Kidney epithelial cell (primary cell): ENCODE measurements around the gene RAD51C. TPM values are rescaled to one million over a fixed set of nuclear protein-coding genes. Genes with fewer than 3 reads are reported as not detected.
A peak's percentile ranks its signal among the peaks of the same experiment; 100 is the strongest.
"Not testable (repeated sequence)": the region's sequence is repeated elsewhere in the genome, so short reads cannot be mapped to it uniquely, and the experiment has no call there.

Experiments used
- DNase-seq: peaks from one replicate; pipeline ENCODE4 v3.0.0-alpha.2; 2010; ENCODE audit warnings: low read depth
- H3K27me3 ChIP-seq: 2 replicates; pipeline ENCODE4 v1.6.0; 2011; ENCODE audit warnings: low read length; ENCODE audit not compliant: control insufficient read depth, insufficient read depth
- H3K36me3 ChIP-seq: 2 replicates; pipeline ENCODE4 v1.5.1; 2011; ENCODE audit warnings: low read length; ENCODE audit not compliant: control insufficient read depth, insufficient read depth
- H3K4me3 ChIP-seq: 2 replicates; pipeline ENCODE4 v1.5.1; 2011; ENCODE audit warnings: low read depth, mild to moderate bottlenecking, control low read depth, low read length
- CTCF ChIP-seq: IDR thresholded peaks from 2 replicates; pipeline ENCODE4 v1.5.1; 2011; ENCODE audit warnings: mild to moderate bottlenecking, moderate library complexity, low read length, control low read depth, inconsistent platforms; ENCODE audit not compliant: insufficient read depth, poor library complexity, severe bottlenecking
- total RNA-seq: library from RNA; depleted of rRNA; stranded (reverse); fragments of >200 nt; gene quantifications from 2 replicates; pipeline ENCODE4 v1.2.3, GENCODE V29; 2015

RAD51C gene
- total RNA-seq, 1 donor from 2014 or later = 26.9 TPM

DNA sequence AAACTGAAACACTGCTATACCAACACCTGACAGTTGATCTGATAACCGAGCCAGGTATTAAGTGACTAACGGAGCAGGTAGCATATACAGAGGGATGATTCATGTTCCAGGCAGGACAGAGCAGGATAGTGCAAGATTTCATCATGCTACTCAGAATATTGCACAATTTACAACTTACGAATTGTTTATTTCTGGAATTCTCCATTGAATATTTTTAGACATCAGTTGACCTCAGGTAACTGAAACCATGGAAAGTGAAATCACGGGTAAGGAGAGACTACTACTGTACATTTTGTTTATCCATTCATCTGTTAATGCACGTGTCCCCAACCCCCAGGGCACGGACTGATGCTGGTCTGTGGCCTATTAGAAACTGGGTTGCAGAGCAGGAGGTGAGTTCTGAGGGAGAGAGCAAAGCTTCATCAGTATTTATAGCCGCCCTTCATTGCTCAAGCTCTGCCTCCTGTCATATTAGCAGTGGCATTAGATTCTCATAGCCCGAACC, 48.8 kb downstream of the RAD51C start:
- Histone ChIP-seq H3K4me3 (no peak overlapping the region), H3K36me3 (no peaks in the 10 kb centered on the region), H3K27me3 (no peaks in the 10 kb centered on the region)
- no peak for TF ChIP-seq CTCF
- no peak for DNase-seq

GRCh38 chr17:58747674-58748073, 55.3 kb downstream of the RAD51C start:
- no peaks in the 10 kb centered on the region for H3K36me3 ChIP-seq
- H3K4me3 ChIP-seq = no peak overlapping the region
- DNase-seq = no peak
- H3K27me3 ChIP-seq = no peaks in the 10 kb centered on the region
- no peak for TF ChIP-seq CTCF

DNA sequence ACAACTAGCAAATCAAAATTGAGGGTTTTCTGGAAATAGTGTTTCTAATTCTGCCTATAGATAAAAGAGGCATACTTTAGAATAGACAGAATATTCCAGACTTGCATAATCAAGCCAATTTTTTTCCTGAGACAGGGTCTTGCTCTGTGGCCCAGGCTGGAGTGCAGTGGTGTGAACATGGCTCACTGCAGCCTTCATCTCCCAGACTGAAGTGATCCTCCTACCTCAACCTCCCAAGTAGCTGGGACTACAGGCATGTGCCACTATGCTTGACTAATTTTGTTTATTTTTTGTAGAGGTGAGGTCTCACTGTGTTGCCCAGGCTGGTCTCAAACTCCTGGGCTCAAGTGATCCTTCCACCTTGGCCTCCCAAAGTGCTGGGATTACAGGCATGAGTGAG, 57.2 kb downstream of the RAD51C start:
- not testable (repeated sequence) for H3K27me3 ChIP-seq

DNA sequence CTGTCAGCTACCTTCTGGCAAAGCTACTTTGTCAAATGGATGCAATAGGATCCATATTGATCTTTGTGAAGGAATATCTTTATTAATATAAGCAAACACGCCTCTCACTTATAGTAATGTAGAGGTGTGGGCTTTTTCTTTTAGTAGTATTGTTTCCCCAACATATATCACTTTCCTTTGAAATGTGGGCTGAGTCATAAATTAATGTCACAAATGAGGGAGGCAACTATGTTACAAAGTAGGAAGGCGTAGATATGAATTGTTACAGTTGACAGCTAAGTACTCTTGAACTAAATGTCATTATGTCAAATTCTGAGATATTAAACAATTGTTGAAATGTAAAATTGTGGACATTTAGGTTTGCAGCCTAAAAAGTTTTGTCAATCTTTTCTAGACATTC, 60.6 kb downstream of the RAD51C start:
- Histone ChIP-seq H3K36me3 (no peaks in the 10 kb centered on the region), H3K4me3 (no peak overlapping the region), H3K27me3 (peaks cover 3% of the 10 kb centered on the region)
- no peak for DNase-seq
- TF ChIP-seq CTCF = no peak

More for the DNA sequence above, 57.2 kb downstream of the RAD51C start:
- not testable (repeated sequence) for H3K4me3 ChIP-seq, H3K36me3 ChIP-seq, DNase-seq

DNA sequence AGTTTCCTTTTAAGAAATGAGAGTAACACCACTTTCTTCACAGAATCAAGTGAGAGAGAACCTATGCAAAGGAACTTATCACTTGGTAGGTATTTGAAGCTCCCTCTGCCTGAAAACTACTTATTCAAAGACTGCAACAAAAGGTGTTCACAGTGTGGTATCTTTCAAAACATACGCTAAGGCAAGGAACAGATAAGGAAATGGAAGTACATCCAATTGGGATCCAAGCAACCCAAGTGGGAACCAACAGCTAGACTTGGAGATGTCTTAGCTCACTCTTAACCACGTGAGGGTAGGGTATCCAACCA, 62.8 kb downstream of the RAD51C start:
- Histone ChIP-seq H3K27me3 (peaks cover 3% of the 10 kb centered on the region), H3K4me3 (peak overlapping the region; percentile 57), H3K36me3 (no peaks in the 10 kb centered on the region)
- TF ChIP-seq CTCF = no peak
- no peak for DNase-seq

DNA sequence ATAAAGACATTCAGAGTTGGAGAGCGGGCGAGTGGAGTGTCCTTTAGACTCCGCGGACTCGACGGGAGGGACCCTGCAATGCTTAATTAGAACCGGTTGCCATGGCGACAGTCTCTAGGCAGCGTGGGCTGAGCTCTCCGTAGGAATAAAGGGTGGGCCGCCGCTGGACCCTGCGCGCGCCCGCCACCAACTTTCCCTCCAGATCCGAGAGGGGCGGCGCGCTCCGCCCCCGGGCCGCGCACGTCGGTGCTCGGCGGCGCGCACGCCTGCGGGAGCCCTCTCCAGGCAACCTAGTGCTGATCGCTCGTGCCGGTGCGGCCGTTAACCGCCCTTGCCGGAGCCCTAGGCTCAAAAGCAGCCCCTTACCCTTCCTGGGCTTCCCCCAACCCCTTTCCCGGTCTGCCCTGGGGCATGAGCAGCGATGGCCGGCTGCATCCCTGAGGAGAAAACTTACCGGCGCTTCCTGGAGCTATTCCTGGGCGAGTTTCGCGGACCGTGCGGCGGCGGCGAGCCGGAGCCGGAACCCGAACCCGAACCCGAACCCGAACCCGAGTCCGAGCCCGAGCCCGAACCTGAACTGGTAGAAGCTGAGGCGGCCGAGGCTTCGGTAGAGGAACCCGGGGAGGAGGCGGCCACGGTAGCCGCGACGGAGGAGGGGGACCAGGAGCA, 63.3 kb downstream of the RAD51C start, which contains the start of gene PPM1E:
Gene PPM1E, plus strand, starts transcription at position 278 of the 669 bp plus-strand sequence.
- Histone ChIP-seq H3K36me3 (no peaks in the 10 kb centered on the region), H3K4me3 (peak within 1 kb of the TSS; percentile 57), H3K27me3 (peaks cover 3% of the 10 kb centered on the region)
- DNase-seq = no peak
- TF ChIP-seq CTCF = no peak
